Nasal cavity respiratory epithelium epithelial cell of viscerocranial mucosa (primary cell): ENCODE measurements around the gene ANGEL2. TPM values are rescaled to one million over a fixed set of nuclear protein-coding genes. Genes with fewer than 3 reads are reported as not detected.

ENCODE experiments used
- total RNA-seq: library from RNA; depleted of rRNA; stranded (reverse); fragments of >200 nt; gene quantifications from 2 replicates; pipeline ENCODE4 v1.2.3, GENCODE V29; 2014

Gene ANGEL2
- total RNA-seq = 25.6 and 37.3 TPM in 2 replicates

GRCh38 chr1:213015099-213016050, at the start of gene ANGEL2:
Gene ANGEL2, minus strand, starts transcription at chr1:213015867. Its CDS starts 196 bp downstream, at chr1:213015671.

GRCh38 chr1:213051127-213051880, 35.6 kb upstream of the ANGEL2 start, which contains the start of gene RPS6KC1:
Gene RPS6KC1, plus strand, starts transcription at chr1:213051241. Its CDS starts 164 bp downstream, at chr1:213051405.

GRCh38 chr1:212950243-212951125, 65.2 kb downstream of the ANGEL2 start, which contains the start of gene VASH2:
Gene VASH2, plus strand, starts transcription at chr1:212950541. Its CDS starts 1,002 bp downstream, at chr1:212951543.

Other genes with a start within 250 kb of the ANGEL2 start
- gene NSL1, start 224.1 kb downstream of the ANGEL2 start, total RNA-seq = 14.4 and 22.5 TPM in 2 replicates
- 14.2 and 21.9 TPM in 2 replicates for gene TATDN3, start 224.0 kb downstream of the ANGEL2 start, total RNA-seq
- gene SPATA45, start 168.2 kb downstream of the ANGEL2 start, total RNA-seq = not detected in 2 replicates
- 9.2 and 10.5 TPM in 2 replicates for gene FLVCR1, start 157.6 kb downstream of the ANGEL2 start, total RNA-seq
- gene VASH2, start 65.3 kb downstream of the ANGEL2 start, total RNA-seq = 0.07 TPM in 1 of 2 replicates, not detected in the other
- gene RPS6KC1, start 35.4 kb upstream of the ANGEL2 start, total RNA-seq = 18.8 and 22.4 TPM in 2 replicates